Astrocyte (in vitro differentiated cells and primary cell): ENCODE measurements around the gene IL12RB2. TPM values are rescaled to one million over a fixed set of nuclear protein-coding genes. Genes with fewer than 3 reads are reported as not detected.

Experiments used
- DNase-seq: peaks from one replicate; pipeline ENCODE4 v3.0.0-alpha.2; 2010; ENCODE audit warnings: low read depth
- FAIRE-seq: peaks from 2 replicates; lab custom pipeline; 2011; peaks lifted over from hg19 to GRCh38; lab: Jason Lieb, UNC
- H2AFZ ChIP-seq: 2 replicates; pipeline ENCODE4 v1.6.0; 2012; ENCODE audit warnings: low read depth, low read length, inconsistent platforms
- H3K27ac ChIP-seq: 2 replicates; pipeline ENCODE4 v1.5.1; 2011; ENCODE audit warnings: low read depth, low read length, inconsistent platforms
- H3K27me3 ChIP-seq: 2 replicates; pipeline ENCODE4 v1.6.0; 2011; ENCODE audit warnings: low read length, inconsistent platforms; ENCODE audit not compliant: insufficient read depth
- H3K36me3 ChIP-seq: 2 replicates; pipeline ENCODE4 v1.5.1; 2011; ENCODE audit warnings: low read length, inconsistent platforms; ENCODE audit not compliant: insufficient read depth
- H3K4me1 ChIP-seq: 2 replicates; pipeline ENCODE4 v1.5.1; 2011; ENCODE audit warnings: low read length, inconsistent platforms; ENCODE audit not compliant: insufficient read depth
- H3K4me2 ChIP-seq: 2 replicates; pipeline ENCODE4 v1.6.0; 2012; ENCODE audit warnings: low read length, inconsistent platforms
- H3K4me3 ChIP-seq: 2 replicates; pipeline ENCODE4 v1.5.1; 2011; ENCODE audit warnings: low read depth, mild to moderate bottlenecking, low read length, inconsistent platforms; ENCODE audit not compliant: insufficient read depth
- H3K79me2 ChIP-seq: 2 replicates; pipeline ENCODE4 v1.6.0; 2012; ENCODE audit warnings: mild to moderate bottlenecking, low read length, inconsistent platforms; ENCODE audit not compliant: insufficient read depth
- H3K9ac ChIP-seq: 2 replicates; pipeline ENCODE4 v1.6.0; 2012; ENCODE audit warnings: mild to moderate bottlenecking, low read length, inconsistent platforms
- H3K9me3 ChIP-seq: 2 replicates; pipeline ENCODE4 v1.5.1; 2012; ENCODE audit warnings: low read depth, mild to moderate bottlenecking, low read length, inconsistent platforms; ENCODE audit not compliant: insufficient read depth
- H4K20me1 ChIP-seq: 2 replicates; pipeline ENCODE4 v1.6.0; 2012; ENCODE audit warnings: low read length, inconsistent platforms; ENCODE audit not compliant: insufficient read depth
- H3K27ac Mint-ChIP-seq: one replicate; pipeline ENCODE4 v1.8.0; 2021; ENCODE audit warnings: mild to moderate bottlenecking, mixed read lengths; ENCODE audit not compliant: unreplicated experiment
- H3K27me3 Mint-ChIP-seq: one replicate; pipeline ENCODE4 v1.8.0; 2021; ENCODE audit warnings: low read depth, mixed read lengths; ENCODE audit not compliant: unreplicated experiment
- H3K36me3 Mint-ChIP-seq: one replicate; pipeline ENCODE4 v1.8.0; 2021; ENCODE audit warnings: low read depth, mixed read lengths; ENCODE audit not compliant: unreplicated experiment
- H3K4me1 Mint-ChIP-seq: one replicate; pipeline ENCODE4 v1.8.0; 2021; ENCODE audit warnings: low read depth, mixed read lengths; ENCODE audit not compliant: unreplicated experiment
- H3K4me3 Mint-ChIP-seq: one replicate; pipeline ENCODE4 v1.8.0; 2021; ENCODE audit warnings: mild to moderate bottlenecking, moderate library complexity, mixed read lengths; ENCODE audit not compliant: unreplicated experiment
- H3K9me3 Mint-ChIP-seq: one replicate; pipeline ENCODE4 v1.8.0; 2021; ENCODE audit warnings: mild to moderate bottlenecking, mixed read lengths; ENCODE audit not compliant: unreplicated experiment
- CTCF ChIP-seq: IDR thresholded peaks from 2 replicates; pipeline ENCODE4 v1.5.1; 2011; ENCODE audit warnings: low read depth, mild to moderate bottlenecking, inconsistent platforms, low read length, moderate library complexity; ENCODE audit not compliant: insufficient read depth
- EZH2 ChIP-seq: IDR thresholded peaks from 2 replicates; pipeline ENCODE4 v1.6.1; 2012; ENCODE audit warnings: mild to moderate bottlenecking, low read length, inconsistent platforms; ENCODE audit not compliant: insufficient read depth
- total RNA-seq: library from RNA; stranded (reverse); gene quantifications from 2 replicates; pipeline ENCODE4 v1.2.1, GENCODE V29; 2021

The IL12RB2 gene
- total RNA-seq, 1 donor from 2014 or later: 0.11 TPM

- FAIRE-seq: no peak
- Histone ChIP-seq H3K4me1 (no peaks in the 10 kb centered on the region), H2AFZ (no peak overlapping the region), H3K9ac (no peak overlapping the region), H3K27me3 (no peaks in the 10 kb centered on the region), H4K20me1 (no peaks in the 10 kb centered on the region), H3K4me3 (no peak overlapping the region), H3K36me3 (no peaks in the 10 kb centered on the region), H3K79me2 (no peaks in the 10 kb centered on the region), H3K9me3 (no peaks in the 10 kb centered on the region), H3K4me2 (no peak overlapping the region), H3K27ac (no peak overlapping the region)
- Mint-ChIP-seq H3K4me1 (peaks cover 9% of the 10 kb centered on the region), H3K27me3 (no peaks in the 10 kb centered on the region), H3K36me3 (no peaks in the 10 kb centered on the region), H3K4me3 (no peak overlapping the region), H3K9me3 (peaks cover 6% of the 10 kb centered on the region), H3K27ac (no peak overlapping the region)
- DNase-seq: no peak
- TF ChIP-seq EZH2 (no peak), CTCF (no peak)
Measured at GRCh38 chr1:67290236-67290635, 17.4 kb upstream of the IL12RB2 start.

- no peak overlapping the region for H3K4me2 ChIP-seq
- H3K36me3 ChIP-seq: no peaks in the 10 kb centered on the region
- H3K27ac ChIP-seq: no peak overlapping the region
- H3K4me3 ChIP-seq: no peak overlapping the region
- no peaks in the 10 kb centered on the region for H3K4me1 ChIP-seq
- no peak overlapping the region for H3K4me3 Mint-ChIP-seq
- H3K36me3 Mint-ChIP-seq: no peaks in the 10 kb centered on the region
- TF ChIP-seq EZH2: no peak
- no peak for TF ChIP-seq CTCF
- H3K4me1 Mint-ChIP-seq: no peaks in the 10 kb centered on the region
- H2AFZ ChIP-seq: no peak overlapping the region
- no peak overlapping the region for H3K9ac ChIP-seq
- FAIRE-seq (no peak), DNase-seq (no peak)
- no peaks in the 10 kb centered on the region for H3K27me3 Mint-ChIP-seq
- peaks cover 6% of the 10 kb centered on the region for H3K9me3 Mint-ChIP-seq
- no peaks in the 10 kb centered on the region for H3K79me2 ChIP-seq
- H3K9me3 ChIP-seq: no peaks in the 10 kb centered on the region
- no peaks in the 10 kb centered on the region for H3K27me3 ChIP-seq
- H3K27ac Mint-ChIP-seq: no peak overlapping the region
- H4K20me1 ChIP-seq: no peaks in the 10 kb centered on the region
Measured at GRCh38 chr1:67294836-67295617, 12.6 kb upstream of the IL12RB2 start.

GRCh38 chr1:67298762-67299161 is 8.9 kb upstream of the IL12RB2 start:
- no peaks in the 10 kb centered on the region for H3K36me3 ChIP-seq
- no peaks in the 10 kb centered on the region for H3K27me3 ChIP-seq
- H3K9me3 ChIP-seq: no peaks in the 10 kb centered on the region
- H3K9me3 Mint-ChIP-seq: no peaks in the 10 kb centered on the region
- H3K36me3 Mint-ChIP-seq: no peaks in the 10 kb centered on the region
- no peak overlapping the region for H3K4me3 ChIP-seq
- no peak overlapping the region for H3K4me2 ChIP-seq
- H3K4me1 ChIP-seq: no peaks in the 10 kb centered on the region
- DNase-seq (no peak), FAIRE-seq (no peak)
- H3K4me3 Mint-ChIP-seq: no peak overlapping the region
- no peak overlapping the region for H2AFZ ChIP-seq
- TF ChIP-seq CTCF: peak; percentile 4
- no peak for TF ChIP-seq EZH2
- no peak overlapping the region for H3K27ac ChIP-seq
- H3K79me2 ChIP-seq: no peaks in the 10 kb centered on the region
- no peaks in the 10 kb centered on the region for H3K4me1 Mint-ChIP-seq
- H3K27ac Mint-ChIP-seq: no peak overlapping the region
- no peaks in the 10 kb centered on the region for H4K20me1 ChIP-seq
- no peak overlapping the region for H3K9ac ChIP-seq
- H3K27me3 Mint-ChIP-seq: no peaks in the 10 kb centered on the region
